K562 (cell line): ENCODE data around the gene BANF2. TPM values are rescaled to one million over a fixed set of nuclear protein-coding genes. Genes with fewer than 3 reads are reported as not detected.

Experiments used
- ATAC-seq: fragments of 200-7000 bp; cut with Tn5 transposase; 3 replicates; pipeline ENCODE4 v1.9.1; 2020; ENCODE audit warnings: moderate library complexity
- BruUV-seq: library from RNA; stranded (reverse); fragments of 400-500 nt; replicated peaks from 2 replicates; lab custom pipeline; 2021; lab: Mats Ljungman, UMichigan
- CTCF ChIA-PET: fragments of 300-600 bp; formaldehyde crosslinking; extraction: SDS; loops from one replicate; lab custom pipeline; 2021; ENCODE audit warnings: low intra/inter-chr PET ratio; lab: Yijun Ruan, JAX
- POLR2A ChIA-PET: fragments of 300-600, 350-650 bp; sonication (Branson Sonifier 250); formaldehyde crosslinking; extraction: SDS; loops from one replicate; lab custom pipeline; 2021; ENCODE audit warnings: antibody characterized with exemption, inconsistent platforms; lab: Yijun Ruan, JAX
- DNase-seq, 4 experiments: peaks; one replicate each; pipeline versions ENCODE4 v3.0.0 to v3.0.0-alpha.2; 2011 to 2018; ENCODE audit warnings: low spot score in 3 of 4, mixed read lengths in 3 of 4; ENCODE audit errors: extremely low read depth in 1 of 4
- FAIRE-seq: peaks from 2 replicates; lab custom pipeline; 2011; peaks lifted over from hg19 to GRCh38; lab: Jason Lieb, UNC
- H2AFZ ChIP-seq: 2 replicates; pipeline ENCODE4 v1.6.0; 2011; ENCODE audit warnings: low read depth, low read length, control low read depth, inconsistent platforms
- H3K27ac ChIP-seq: fragments of 200-600 bp; 3 replicates; pipeline ENCODE4 v1.8.0; 2011; ENCODE audit warnings: low read depth, mild to moderate bottlenecking, control low read depth, inconsistent platforms, low read length, moderate library complexity, mixed read lengths; ENCODE audit errors: extremely low read depth
- H3K27me3 ChIP-seq, 2 experiments: fragments of 300-600 bp in 1 of 2; 2 replicates in 1 of 2; 3 replicates in 1 of 2; pipeline versions ENCODE4 v1.6.0 to v1.8.0; 2011; ENCODE audit warnings: inconsistent platforms in 2 of 2, low read length in 2 of 2, mild to moderate bottlenecking in 1 of 2, mixed read lengths in 1 of 2, moderate library complexity in 1 of 2; ENCODE audit not compliant: control insufficient read depth in 2 of 2, insufficient read depth in 2 of 2
- H3K36me3 ChIP-seq: fragments of 300-600 bp; 3 replicates; pipeline ENCODE4 v1.8.0; 2011; ENCODE audit warnings: mild to moderate bottlenecking, low read length, inconsistent platforms; ENCODE audit not compliant: control insufficient read depth, insufficient read depth
- H3K4me1 ChIP-seq, 2 experiments: fragments of 200-600 bp in 1 of 2; replicated peaks in 1 of 2; 2 replicates in 1 of 2; 3 replicates in 1 of 2; pipeline versions ENCODE4 v1.5.1 to v1.8.0; 2011; ENCODE audit warnings: inconsistent platforms in 2 of 2, low read length in 2 of 2, mild to moderate bottlenecking in 1 of 2, mixed read lengths in 1 of 2, moderate library complexity in 1 of 2; ENCODE audit not compliant: control insufficient read depth in 2 of 2, insufficient read depth in 2 of 2
- H3K4me2 ChIP-seq: 2 replicates; pipeline ENCODE4 v1.6.1; 2011; ENCODE audit warnings: low read length, control low read depth, inconsistent platforms, mixed read lengths; ENCODE audit not compliant: insufficient read depth
- H3K4me3 ChIP-seq: fragments of 200-600 bp; sonication (generic), shearing (Covaris generic); 2 replicates; pipeline ENCODE4 v1.5.1; 2016; ENCODE audit warnings: control low read depth, inconsistent platforms
- H3K79me2 ChIP-seq: fragments of 200-600 bp; 3 replicates; pipeline ENCODE4 v1.8.0; 2011; ENCODE audit warnings: low read length, inconsistent platforms; ENCODE audit not compliant: control insufficient read depth, insufficient read depth
- H3K9ac ChIP-seq, 2 experiments: 2 replicates each; pipeline versions ENCODE4 v1.6.0 to v1.6.1; 2011; ENCODE audit warnings: low read depth in 2 of 2, low read length in 2 of 2, control low read depth in 1 of 2, inconsistent platforms in 1 of 2, mild to moderate bottlenecking in 1 of 2, mixed read lengths in 1 of 2; ENCODE audit not compliant: insufficient read depth in 1 of 2
- H3K9me1 ChIP-seq: one replicate; pipeline ENCODE4 v1.6.0; 2011; ENCODE audit warnings: inconsistent platforms, mild to moderate bottlenecking, low read length, moderate library complexity; ENCODE audit not compliant: control insufficient read depth, insufficient read depth
- H3K9me3 ChIP-seq: replicated peaks from 2 replicates; pipeline ENCODE4 v1.5.1; 2011; ENCODE audit warnings: low read depth, low read length, inconsistent platforms; ENCODE audit not compliant: control insufficient read depth, insufficient read depth
- H4K20me1 ChIP-seq: replicated peaks from 2 replicates; pipeline ENCODE4 v1.6.1; 2011; ENCODE audit warnings: low read length, inconsistent platforms, mixed read lengths; ENCODE audit not compliant: control insufficient read depth, insufficient read depth
- EP300 ChIP-seq: IDR thresholded peaks from 2 replicates; pipeline ENCODE4 v1.6.1; 2012; ENCODE audit warnings: low read length, improper control_type of control experiment
- FOXM1 ChIP-seq, 2 experiments: fragments of 450-650 bp in 1 of 2; sonication (generic) in 1 of 2; formaldehyde crosslinking in 1 of 2; IDR thresholded peaks; 2 replicates each; pipeline versions ENCODE4 v1.6.1 to v1.9.0; 2017 to 2022; ENCODE audit warnings: low read depth in 2 of 2, mild to moderate bottlenecking in 2 of 2, missing genetic modification reagents in 1 of 2, moderate library complexity in 1 of 2
- HDAC2 ChIP-seq: fragments of 450-650 bp; IDR thresholded peaks from 2 replicates; pipeline ENCODE4 v1.6.1; 2016; ENCODE audit warnings: mild to moderate bottlenecking
- KDM5B ChIP-seq: fragments of 200-600 bp; sonication (generic); IDR thresholded peaks from 2 replicates; pipeline ENCODE4 v1.6.1; 2012; ENCODE audit warnings: low read depth, mild to moderate bottlenecking, moderate library complexity, low read length, control low read depth, inconsistent platforms; ENCODE audit not compliant: insufficient replicate concordance
- POLR2G ChIP-seq: fragments of 200-400 bp; formaldehyde crosslinking; IDR thresholded peaks from 2 replicates; pipeline ENCODE4 v1.6.1; 2017; ENCODE audit warnings: low read depth, mild to moderate bottlenecking, antibody characterized with exemption, low read length, moderate library complexity
- STAT5A ChIP-seq: IDR thresholded peaks from 2 replicates; pipeline ENCODE4 v1.6.1; 2012; ENCODE audit warnings: low read length, inconsistent platforms, borderline replicate concordance
- TEAD1 ChIP-seq, 2 experiments: fragments of 450-650 bp in 1 of 2; sonication (generic) in 1 of 2; formaldehyde crosslinking; IDR thresholded peaks; 2 replicates each; pipeline versions ENCODE4 v1.4.0 to v1.8.0; 2020 to 2022; ENCODE audit warnings: mild to moderate bottlenecking in 2 of 2, missing genetic modification reagents in 1 of 2
- ZNF121 ChIP-seq: sonication (generic); formaldehyde crosslinking; conservative IDR thresholded peaks from 2 replicates; pipeline ENCODE4 v1.8.0; 2022; ENCODE audit warnings: missing genetic modification reagents
- ZNF253 ChIP-seq: fragments of 250-450 bp; sonication (Bioruptor Pico); conservative IDR thresholded peaks from 2 replicates; pipeline ENCODE4 v1.6.1; 2021; ENCODE audit warnings: mild to moderate bottlenecking
- ZNF384 ChIP-seq: IDR thresholded peaks from 2 replicates; pipeline ENCODE4 v1.6.1; 2012; ENCODE audit warnings: low read depth, low read length, improper control_type of control experiment
- ZNF717 ChIP-seq: fragments of 250-450 bp; sonication (Bioruptor Pico); IDR thresholded peaks from 2 replicates; pipeline ENCODE4 v1.5.0; 2021
- ZNF77 ChIP-seq: fragments of 250-450 bp; sonication (Bioruptor Pico); IDR thresholded peaks from 2 replicates; pipeline ENCODE4 v1.5.0; 2020
- WGBS: fragments of 100-300 bp; shearing (Covaris generic); methylation state at CpG from one replicate; pipeline ENCODE4 v1.1.6; 2016; ENCODE audit warnings: low coverage, mixed read lengths; ENCODE audit not compliant: insufficient coverage; ENCODE audit errors: missing lambda C conversion rate; 5-methylcytosine and 5-hydroxymethylcytosine counted together
- in situ Hi-C: fragments of 300-500 bp; cut with MboI; formaldehyde crosslinking; loops from 4 replicates; pipeline ENCODE4 v1.15.0; 2018; ENCODE audit warnings: inconsistent platforms, mixed read lengths
- intact Hi-C: fragments of 100-400 bp; cut with micrococcal nuclease; formaldehyde crosslinking; loops from 2 replicates; pipeline ENCODE4 v1.14.2; 2022
- polyA plus RNA-seq, 8 experiments: library from polyadenylated mRNA; depleted of rRNA in 4 of 8; stranded (reverse) in 5 of 8; unstranded in 3 of 8; fragments of >200 nt; fragmentation: Nextera tagmentation in 2 of 8; fragmentation: Illumina TruSeq in 1 of 8; extraction: Ambion mirVana in 2 of 8; extraction: Trizol in 1 of 8; gene quantifications; 2 replicates each; pipeline versions ENCODE4 v1.2.1 to v1.2.3, GENCODE V29; 2011 to 2014; ENCODE audit warnings: inconsistent platforms in 1 of 8, missing spikeins in 1 of 8
- total RNA-seq, 7 experiments: library from RNA; depleted of rRNA in 6 of 7; stranded (reverse); fragments of >200 nt in 6 of 7; fragmentation: Illumina TruSeq in 2 of 7; extraction: Trizol in 2 of 7; gene quantifications; 2 replicates each; pipeline versions ENCODE4 v1.2.1 to v1.2.3, GENCODE V29; 2011 to 2021; ENCODE audit warnings: low replicate concordance in 1 of 7
- TF ChIP-seq, protein P1 (sequence below): sonication (generic); formaldehyde crosslinking; IDR thresholded peaks from 2 replicates; pipeline ENCODE4 v1.4.0; 2020; ENCODE audit warnings: mild to moderate bottlenecking, missing genetic modification reagents
- TF ChIP-seq, protein P2 (sequence below): fragments of 450-650 bp; IDR thresholded peaks from 2 replicates; pipeline ENCODE4 v1.6.1; 2016; ENCODE audit warnings: low read depth, mild to moderate bottlenecking, moderate library complexity

BANF2 gene
- total and polyA plus RNA-seq, 9 of the 15 experiments (the other 6 are each of a cell fraction or from before 2014, with no cell fraction given), result not detected

- H3K9ac ChIP-seq, result no peak overlapping the region
- H3K4me1 ChIP-seq, result no peaks in the 10 kb centered on the region
- TF ChIP-seq FOXM1 (IDR thresholded peaks at IDR 0.05; ENCODE audit: low read depth), result no peak
- no peak for TF ChIP-seq FOXM1 (CRISPR knock-in tag; IDR thresholded peaks at IDR 0.05; ENCODE audit: low read depth)
- no peaks in the 10 kb centered on the region for H3K79me2 ChIP-seq
- no TSS peak for BruUV-seq
- peaks cover 0 to 20% of the 10 kb centered on the region in 2 experiments; a peak in 2 of 5 replicates for H3K27me3 ChIP-seq
- FAIRE-seq, result no peak
- intact Hi-C loops, result no loop called here
- ChIA-PET POLR2A (no interaction called here), CTCF (no interaction called here)
- H3K4me3 ChIP-seq, result no peak overlapping the region
- no peaks in the 10 kb centered on the region for H4K20me1 ChIP-seq
- H3K9me3 ChIP-seq, result no peaks in the 10 kb centered on the region
- in situ Hi-C loops, result no loop called here
- H3K9me1 ChIP-seq, result no peaks in the 10 kb centered on the region
- no peak for DNase-seq
- no peak overlapping the region for H2AFZ ChIP-seq
- no peak overlapping the region for H3K4me2 ChIP-seq
- 11% methylated on average over 3 of the region's 6 CpGs for WGBS
- no peaks in the 10 kb centered on the region for H3K36me3 ChIP-seq
- no peak for ATAC-seq
- no peak overlapping the region for H3K27ac ChIP-seq
Measured at GRCh38 chr20:17762873-17763557, 63.2 kb downstream of the BANF2 start.

GRCh38 chr20:17765017-17765416 lies 65.3 kb downstream of the BANF2 start:
- H3K4me3 ChIP-seq, result no peak overlapping the region
- in situ Hi-C loops (no loop called here), intact Hi-C loops (no loop called here)
- ChIA-PET CTCF (no interaction called here), POLR2A (interaction anchor here (0.7 kb wide), 1 partner anchor 11 kb away, joined by 4 read pairs; no protein-coding TSS in a partner anchor)
- H3K27ac ChIP-seq, result no peak overlapping the region
- H3K9me1 ChIP-seq, result no peaks in the 10 kb centered on the region
- H3K36me3 ChIP-seq, result no peaks in the 10 kb centered on the region
- no peaks in the 10 kb centered on the region for H4K20me1 ChIP-seq
- 0% methylated on average over 3 of the region's 4 CpGs for WGBS
- DNase-seq, result no peak
- no peaks in the 10 kb centered on the region for H3K4me1 ChIP-seq
- no peak overlapping the region for H3K9ac ChIP-seq
- no peak overlapping the region for H3K4me2 ChIP-seq
- BruUV-seq, result no TSS peak
- ATAC-seq, result no peak
- no peaks in the 10 kb centered on the region for H3K79me2 ChIP-seq
- peaks cover 0 to 16% of the 10 kb centered on the region in 2 experiments; a peak in 3 of 5 replicates for H3K27me3 ChIP-seq
- no peak overlapping the region for H2AFZ ChIP-seq
- H3K9me3 ChIP-seq, result no peaks in the 10 kb centered on the region
- FAIRE-seq, result no peak
- TF ChIP-seq EP300, result no peak
- no peak for TF ChIP-seq ZNF121
- no peak for TF ChIP-seq KDM5B
- TF ChIP-seq ZNF77 (CRISPR knock-in tag), result no peak
- TF ChIP-seq ZNF384, result no peak
- TF ChIP-seq, protein P1, sequence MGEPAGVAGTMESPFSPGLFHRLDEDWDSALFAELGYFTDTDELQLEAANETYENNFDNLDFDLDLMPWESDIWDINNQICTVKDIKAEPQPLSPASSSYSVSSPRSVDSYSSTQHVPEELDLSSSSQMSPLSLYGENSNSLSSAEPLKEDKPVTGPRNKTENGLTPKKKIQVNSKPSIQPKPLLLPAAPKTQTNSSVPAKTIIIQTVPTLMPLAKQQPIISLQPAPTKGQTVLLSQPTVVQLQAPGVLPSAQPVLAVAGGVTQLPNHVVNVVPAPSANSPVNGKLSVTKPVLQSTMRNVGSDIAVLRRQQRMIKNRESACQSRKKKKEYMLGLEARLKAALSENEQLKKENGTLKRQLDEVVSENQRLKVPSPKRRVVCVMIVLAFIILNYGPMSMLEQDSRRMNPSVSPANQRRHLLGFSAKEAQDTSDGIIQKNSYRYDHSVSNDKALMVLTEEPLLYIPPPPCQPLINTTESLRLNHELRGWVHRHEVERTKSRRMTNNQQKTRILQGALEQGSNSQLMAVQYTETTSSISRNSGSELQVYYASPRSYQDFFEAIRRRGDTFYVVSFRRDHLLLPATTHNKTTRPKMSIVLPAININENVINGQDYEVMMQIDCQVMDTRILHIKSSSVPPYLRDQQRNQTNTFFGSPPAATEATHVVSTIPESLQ (CRISPR knock-in tag), result no peak
- no peak for TF ChIP-seq ZNF253 (CRISPR knock-in tag)
- TF ChIP-seq HDAC2, result no peak
- TF ChIP-seq, protein P2, sequence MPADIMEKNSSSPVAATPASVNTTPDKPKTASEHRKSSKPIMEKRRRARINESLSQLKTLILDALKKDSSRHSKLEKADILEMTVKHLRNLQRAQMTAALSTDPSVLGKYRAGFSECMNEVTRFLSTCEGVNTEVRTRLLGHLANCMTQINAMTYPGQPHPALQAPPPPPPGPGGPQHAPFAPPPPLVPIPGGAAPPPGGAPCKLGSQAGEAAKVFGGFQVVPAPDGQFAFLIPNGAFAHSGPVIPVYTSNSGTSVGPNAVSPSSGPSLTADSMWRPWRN, result no peak
- TF ChIP-seq POLR2G, result no peak
- TF ChIP-seq ZNF717 (CRISPR knock-in tag), result no peak
- TF ChIP-seq TEAD1 (CRISPR knock-in tag; IDR thresholded peaks at IDR 0.05), result no peak
- TF ChIP-seq STAT5A, result no peak
